HG03558 (cell line): ENCODE results near the gene PSTPIP1.

ENCODE experiments used
- ATAC-seq: cut with Tn5 transposase; IDR thresholded peaks from one replicate; pipeline ENCODE4 v1.9.1; 2021; ENCODE audit warnings: moderate number of reproducible peaks; ENCODE audit not compliant: unreplicated experiment; ENCODE audit errors: extremely low read depth

PSTPIP1 gene

DNA sequence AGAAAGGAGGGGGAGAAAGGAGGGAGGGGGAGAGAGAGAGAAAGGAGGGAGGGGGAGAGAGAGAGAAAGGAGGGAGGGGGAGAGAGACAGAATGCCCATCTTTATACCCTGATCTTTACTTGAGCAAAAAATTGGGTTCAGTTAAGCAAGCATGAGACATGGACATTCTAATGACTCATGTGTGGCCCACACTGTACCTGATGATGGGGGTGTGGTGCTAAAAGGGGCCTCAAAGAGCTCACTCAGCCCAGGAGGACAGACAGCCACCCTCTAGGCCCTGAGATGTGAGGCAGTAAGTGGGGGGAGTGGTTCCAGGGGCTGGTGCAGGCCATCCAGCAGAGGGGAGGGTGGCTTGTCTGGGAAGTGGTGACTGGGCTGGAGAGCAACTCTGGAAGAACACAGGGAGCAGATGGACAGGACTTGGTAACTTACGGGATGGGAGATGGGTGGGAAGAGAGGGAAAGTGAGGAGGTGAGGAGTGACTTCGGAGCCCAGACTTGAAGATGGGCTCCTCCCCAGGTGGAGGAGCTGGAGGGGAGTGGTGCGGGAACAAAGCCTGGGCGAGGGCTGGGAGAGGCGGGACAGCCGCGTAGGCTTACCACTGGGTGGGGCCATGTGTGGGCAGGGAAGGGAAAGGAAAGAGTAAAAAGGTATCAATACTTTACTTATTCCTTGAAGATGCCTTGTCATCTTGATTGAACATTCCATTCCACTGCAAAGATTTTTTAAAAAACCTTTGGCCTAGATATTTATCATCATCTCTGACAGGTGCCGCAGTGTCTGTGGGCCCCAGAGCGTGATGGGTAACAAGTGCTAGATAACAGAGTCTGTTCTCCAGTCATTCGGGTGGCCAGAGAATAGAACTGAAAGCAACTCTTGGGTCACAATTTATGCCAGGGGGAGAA lies 43.6 kb downstream of the PSTPIP1 start:
- ATAC-seq: no peak

DNA sequence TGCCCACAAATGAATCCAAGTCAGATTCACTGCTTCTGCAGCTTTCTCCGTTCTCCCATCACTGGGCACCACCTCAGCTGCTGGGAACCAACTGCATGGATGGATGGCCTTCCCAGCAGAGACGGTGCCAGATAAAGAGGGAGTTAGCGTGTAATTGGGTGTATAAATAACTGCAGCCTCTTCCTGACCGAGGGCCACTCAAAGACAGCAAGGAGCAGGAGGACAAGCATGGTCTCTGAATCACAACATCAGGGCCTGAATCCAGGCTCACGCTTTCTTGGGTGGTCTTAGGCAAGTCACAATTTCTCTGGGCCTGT lies 44.2 kb downstream of the PSTPIP1 start:
- ATAC-seq: no peak

DNA sequence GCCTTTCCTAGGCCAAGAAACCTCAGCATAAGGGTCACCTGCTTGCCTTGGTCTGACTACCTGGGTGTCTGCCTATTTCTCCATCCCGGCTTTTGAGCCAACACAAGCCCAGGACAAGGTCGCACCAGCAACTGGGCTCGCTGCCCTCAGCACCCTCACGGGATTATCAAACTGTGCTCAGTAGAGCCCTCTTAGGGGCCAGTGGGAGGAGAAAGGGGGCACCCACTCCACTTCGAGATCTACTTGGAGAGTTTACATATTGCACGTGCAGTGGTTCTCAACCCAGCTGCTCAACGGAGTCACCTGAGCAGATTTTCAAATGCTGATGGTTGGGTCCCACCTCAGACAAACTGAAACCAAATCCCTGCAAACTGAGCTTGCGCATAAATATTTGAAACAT lies 44.9 kb downstream of the PSTPIP1 start:
- ATAC-seq: no peak

DNA sequence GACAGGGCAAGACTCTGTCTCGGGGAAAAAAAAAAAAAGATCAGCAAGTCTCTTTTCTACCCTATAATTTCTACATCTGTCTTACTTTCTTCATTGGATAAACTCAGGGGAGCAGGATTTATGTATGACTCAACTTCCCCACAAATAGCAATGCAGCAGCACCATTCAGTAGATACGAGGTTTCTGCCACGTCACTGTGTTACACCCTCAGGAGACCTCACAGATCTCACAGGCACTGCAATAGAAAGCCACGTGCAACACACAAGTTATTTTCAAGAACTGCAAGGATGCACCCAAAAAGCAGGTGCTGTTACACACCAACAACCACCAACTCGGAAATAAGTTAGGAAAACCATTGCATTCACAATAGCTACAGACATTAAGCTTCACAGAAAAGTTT lies 45.7 kb downstream of the PSTPIP1 start:
- no peak for ATAC-seq

DNA sequence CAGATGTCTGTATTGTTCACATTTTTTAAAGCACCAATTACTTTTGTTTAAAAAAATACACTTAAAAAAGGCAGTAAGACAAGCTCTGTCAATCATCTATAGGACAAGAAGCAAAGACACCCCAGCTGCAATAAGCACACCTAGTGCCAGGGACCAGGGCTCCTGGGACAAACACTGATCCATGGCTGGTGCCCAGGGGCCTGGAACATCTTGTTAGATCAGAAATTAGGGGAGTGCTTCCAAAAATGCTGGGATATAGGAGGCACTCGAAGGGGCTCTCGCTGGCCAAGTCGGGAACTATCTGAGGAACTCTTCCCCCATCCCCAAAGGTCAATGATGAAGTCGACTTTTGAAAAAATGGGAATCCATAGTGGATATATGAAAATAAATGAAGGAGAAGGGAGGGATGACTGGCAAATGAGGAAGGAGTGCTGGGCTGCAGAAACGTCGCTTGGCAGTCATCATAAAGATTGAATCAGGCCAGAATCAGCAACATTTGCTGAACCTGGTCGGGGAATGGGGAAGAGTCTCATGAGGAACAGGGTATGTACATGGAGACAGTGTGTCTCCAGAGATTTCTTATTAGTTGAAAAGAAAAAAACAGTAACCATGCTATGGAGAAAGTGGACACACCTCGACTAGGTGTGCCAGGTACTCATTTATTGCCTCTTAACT lies 47.5 kb downstream of the PSTPIP1 start:
- ATAC-seq: no peak

DNA sequence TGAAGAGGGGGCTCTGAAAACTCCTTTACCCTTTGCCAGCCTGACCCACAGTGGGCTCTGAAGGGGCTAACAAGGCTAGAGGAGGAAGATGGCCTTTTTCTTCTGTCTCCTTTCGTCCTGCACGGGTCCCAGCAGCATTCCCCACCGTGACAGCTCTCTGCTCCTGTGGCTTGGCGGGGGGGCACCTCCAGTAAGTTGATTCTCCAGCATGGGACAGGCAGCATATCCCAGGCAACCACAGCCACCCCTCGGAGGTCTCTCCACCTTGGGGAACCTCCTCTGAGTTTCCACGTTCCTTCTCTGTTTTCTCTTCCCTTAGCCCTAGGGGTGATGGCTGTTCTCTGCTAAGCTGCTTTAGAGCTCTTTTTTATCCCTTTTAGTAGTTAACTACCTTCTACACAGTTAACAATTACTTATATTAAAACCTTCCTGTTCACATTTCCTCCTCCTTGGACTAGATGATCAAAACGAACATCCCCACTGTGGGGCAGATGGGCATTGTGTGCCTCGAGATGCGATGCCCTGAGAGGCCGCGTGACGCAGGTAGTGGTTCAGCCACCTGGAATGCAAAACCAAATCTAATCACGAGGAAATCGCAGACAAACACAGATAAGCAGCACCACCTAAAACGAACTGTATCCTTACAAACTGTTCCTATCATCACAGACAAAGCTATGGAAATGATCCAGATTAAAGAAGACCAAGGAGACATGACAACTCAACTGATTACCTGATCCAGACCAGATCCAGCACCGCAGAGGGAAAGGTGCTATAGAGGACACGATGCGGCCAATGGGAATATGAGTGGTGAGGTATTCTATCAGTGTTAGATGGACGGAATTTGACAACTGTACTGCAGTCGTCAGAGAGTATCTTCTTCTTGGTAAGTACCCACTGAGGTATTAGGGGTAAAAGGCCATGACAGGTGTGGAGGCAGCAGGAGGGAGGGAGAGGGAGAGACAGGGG lies 48.3 kb downstream of the PSTPIP1 start:
- no peak for ATAC-seq

DNA sequence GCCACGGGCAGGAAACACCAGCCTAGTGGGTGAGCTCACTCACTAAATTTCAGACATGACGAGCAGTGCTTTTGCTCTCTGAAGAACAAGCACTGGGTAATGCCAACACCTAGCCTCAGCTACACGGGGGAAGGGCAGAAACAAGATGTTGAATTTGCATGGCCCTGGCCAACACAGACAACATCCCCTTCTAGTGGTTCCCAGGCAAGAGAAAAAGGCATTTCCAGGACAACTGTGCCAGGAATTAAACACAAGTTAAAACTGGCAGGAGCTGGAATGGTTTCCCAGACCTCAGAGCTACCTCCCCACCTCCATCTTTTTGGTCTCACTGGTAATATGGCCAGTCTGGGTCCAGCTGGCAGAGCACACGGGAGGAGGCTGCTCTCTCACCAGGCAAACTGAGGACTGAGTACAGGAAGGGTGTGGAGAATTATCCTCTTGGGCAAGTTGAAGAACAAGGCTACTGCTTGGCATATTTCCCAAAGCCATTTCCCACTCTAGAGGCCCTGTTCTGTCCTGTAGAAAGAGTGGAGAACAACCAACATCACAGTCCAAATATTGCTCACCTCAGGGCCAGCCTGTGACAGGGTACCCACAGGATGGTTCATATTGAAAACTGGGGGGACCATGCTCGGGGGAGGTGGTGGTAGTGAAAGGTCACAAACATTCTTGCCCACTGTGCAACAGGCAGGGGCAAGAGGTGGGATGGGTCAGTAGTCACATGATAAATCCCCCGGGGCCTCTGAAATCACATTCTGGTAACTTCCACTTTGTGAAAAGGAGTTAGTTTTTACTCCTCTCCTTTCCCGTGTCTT lies 49.5 kb downstream of the PSTPIP1 start:
- ATAC-seq: no peak

DNA sequence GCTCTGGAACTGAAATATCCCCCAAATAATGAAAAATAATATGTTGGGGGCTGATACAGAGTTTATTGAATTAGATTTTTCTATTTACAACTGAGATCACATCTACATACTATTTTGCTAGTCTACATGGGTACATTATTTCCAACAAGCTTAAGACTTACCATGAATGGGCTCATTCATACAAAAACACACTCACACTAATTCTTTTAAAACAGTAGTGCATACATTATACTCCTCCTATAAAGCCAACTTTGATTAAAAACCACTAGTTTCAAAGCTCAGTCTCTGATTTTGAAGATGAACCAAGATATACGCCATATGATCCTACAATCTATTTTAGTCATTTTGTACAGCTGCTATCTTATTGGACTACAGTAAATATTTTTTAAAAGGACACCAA lies 51.1 kb downstream of the PSTPIP1 start:
- ATAC-seq: no peak

DNA sequence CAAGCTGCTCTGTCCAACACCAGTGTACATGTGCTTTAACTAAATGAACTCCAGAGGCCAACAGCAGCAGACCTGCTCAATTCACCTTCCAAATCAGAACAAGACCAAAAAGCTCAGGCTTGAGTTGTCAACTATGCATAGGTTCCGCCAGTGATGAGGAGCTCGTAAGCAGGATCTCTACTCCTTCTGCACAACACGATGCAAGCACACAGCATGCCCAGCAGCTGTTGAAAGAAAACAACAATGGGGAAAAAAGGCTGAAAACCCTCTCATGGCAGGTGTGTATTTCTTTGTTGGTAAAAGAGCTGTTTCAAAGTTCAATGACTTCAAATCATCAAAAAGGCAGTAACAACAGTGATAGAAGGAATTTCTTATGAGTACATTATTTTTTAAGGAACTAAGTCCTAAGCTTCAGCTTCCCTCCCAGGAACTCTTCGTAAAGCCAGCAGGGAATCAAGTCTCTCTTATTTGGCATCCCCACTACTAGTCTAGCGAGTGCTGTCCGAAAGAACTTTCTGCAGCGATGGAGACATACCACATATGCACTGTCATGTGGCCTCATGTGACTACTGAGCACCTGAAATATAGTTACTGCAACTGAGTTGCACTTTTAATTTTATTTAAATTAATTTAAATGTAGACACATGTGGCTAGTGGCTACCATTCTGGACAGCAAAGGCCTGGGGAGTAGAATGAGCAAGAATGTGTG lies 51.9 kb downstream of the PSTPIP1 start:
- ATAC-seq: no peak

DNA sequence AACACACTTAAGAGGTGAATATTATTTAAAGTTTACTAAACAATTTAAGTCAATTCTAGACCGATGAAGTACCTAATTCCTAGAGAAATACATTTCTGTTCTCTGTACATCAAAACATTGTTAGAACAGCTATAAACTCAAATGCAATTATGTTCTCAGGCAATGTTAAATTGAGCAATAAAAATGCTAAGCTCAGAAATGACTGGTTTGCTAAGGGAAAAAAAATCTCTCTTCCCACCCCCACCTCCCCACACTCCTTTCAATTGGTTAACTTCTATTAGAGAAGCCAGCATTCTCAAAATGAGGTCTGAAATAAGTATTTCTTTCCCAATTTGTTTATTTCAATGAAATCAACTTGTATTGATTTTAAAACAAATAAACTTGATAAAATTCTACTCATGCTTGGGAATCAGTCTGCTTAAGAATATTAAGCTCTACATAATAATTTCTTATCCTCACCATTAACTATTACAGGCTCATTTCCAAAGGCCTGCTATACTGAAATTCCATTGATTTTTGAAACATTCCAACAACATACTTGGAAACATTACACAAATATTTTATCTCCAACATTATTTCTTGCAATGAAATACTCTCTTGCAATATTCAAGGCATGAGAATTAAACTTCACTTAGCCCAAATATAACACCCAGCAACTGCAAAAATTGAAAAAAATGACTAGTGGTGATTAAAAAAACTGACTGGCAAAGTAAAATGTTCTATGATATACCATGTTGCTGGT lies 53.4 kb downstream of the PSTPIP1 start:
- no peak for ATAC-seq

DNA sequence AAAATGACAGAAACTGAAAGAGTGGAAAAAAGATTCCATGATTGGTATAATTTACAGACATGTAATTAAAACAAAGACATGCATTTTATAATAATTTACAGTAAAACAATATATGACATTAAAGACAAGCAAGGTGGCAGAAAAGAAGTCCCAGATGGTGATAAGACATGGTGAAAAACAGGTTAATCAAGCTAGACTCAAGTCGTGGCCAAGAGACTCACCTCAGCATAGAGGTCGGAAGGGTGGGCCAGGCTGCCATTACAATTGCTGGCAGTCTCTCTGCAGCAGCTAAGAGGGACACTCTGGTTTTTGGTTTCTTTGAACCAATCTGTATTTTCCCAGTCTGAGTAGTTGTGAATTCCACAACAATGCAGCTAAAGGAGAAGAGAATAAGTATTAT lies 57.6 kb downstream of the PSTPIP1 start:
- no peak for ATAC-seq

DNA sequence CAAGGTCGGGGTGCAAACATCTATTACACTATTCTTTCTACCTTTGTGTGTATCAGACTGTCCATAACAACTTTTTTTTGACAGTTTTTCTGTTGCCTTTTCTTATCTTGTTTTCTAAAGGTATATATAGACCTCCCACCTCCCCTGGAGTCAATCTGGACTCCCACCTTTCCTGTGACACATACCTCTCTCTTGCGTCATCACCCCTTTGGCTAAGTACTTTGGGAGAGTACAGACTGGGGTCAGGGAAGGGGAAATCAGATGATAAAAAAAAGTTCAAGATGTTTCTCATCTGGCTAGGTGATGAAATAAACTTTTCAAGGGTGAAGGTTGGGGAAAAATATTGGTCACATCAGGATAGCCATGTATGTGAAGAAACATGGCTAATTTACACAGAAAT lies 58.8 kb downstream of the PSTPIP1 start:
- no peak for ATAC-seq

DNA sequence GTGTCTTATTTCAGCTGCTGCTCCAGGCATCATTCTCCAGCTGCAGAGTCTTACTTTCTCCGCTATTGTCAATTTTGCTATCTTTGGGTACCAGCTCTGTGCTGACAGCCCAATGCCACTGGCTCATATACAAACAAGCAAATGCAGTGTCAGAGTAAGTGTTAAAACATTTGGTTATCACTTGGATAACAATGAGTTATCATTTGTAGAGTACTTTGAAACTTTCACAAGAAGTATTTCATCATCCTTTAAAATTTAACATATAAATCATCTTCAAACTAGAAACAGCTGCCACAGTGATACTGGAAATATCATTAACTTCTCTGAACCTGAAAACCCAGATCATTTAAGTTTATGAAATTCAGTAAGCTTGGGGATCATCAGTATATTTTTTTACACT lies 62.1 kb downstream of the PSTPIP1 start:
- no peak for ATAC-seq

DNA sequence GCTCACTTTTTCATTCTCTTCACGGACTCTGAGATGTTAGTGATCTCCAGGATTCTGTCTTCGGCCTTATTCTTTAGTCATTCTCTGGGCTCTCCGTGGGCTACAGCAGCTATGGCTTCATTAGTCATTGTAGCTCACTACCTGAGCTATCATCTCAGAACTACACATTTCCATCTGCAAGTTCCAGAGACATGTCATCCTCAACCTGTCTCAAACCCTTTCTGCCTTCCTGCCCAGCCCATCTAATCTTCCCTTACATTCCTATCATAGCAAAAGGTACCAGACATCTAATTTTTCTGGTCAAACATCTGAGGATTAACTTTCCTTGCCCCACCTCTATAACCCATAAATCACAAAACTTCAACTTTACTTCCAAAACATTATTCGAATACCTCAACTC lies 62.8 kb downstream of the PSTPIP1 start:
- no peak for ATAC-seq

DNA sequence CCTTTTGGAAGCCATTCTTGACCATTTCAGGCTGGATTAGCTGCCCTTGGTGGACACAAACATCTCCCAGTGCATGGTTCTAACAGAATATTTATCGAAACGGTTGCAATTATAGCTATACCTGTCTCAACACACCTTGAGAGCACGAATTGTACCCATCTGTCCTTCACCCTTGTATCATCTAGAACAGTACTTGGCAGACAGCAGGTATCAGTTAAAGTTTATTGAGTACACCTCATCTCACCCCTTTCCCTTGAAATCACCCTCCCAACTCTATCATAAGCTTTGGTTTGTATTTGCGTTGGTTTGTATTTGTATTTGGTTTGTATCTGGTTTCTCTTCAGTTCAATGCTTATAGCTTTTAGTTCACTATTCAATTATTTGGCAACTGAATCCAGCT lies 63.5 kb downstream of the PSTPIP1 start:
- no peak for ATAC-seq

DNA sequence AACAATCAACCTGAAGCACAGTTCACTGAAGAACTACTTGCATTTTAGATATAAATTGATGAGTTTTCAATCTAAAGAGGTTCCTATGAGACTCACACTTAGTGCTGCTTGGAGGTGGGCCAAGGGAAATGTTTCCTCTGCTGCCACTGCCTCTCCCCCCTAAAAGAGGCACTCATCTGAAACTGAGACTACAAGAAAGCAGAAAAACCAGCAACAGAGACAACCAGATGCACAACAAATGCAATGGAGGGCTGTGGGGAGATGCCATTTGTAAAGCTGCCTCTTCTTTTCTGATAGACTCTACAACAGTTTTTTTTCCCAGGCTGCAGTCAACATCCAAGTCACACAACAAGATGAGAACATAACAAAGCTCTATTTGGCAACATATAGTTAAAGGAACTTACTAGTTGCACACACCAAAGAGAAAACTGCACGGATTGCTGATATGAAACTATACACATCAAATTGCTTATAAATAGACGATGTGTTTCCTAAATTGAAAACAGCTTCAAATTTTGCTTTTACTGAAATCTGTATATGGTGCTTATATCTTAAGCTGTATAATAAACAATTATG lies 64.9 kb downstream of the PSTPIP1 start:
- no peak for ATAC-seq

DNA sequence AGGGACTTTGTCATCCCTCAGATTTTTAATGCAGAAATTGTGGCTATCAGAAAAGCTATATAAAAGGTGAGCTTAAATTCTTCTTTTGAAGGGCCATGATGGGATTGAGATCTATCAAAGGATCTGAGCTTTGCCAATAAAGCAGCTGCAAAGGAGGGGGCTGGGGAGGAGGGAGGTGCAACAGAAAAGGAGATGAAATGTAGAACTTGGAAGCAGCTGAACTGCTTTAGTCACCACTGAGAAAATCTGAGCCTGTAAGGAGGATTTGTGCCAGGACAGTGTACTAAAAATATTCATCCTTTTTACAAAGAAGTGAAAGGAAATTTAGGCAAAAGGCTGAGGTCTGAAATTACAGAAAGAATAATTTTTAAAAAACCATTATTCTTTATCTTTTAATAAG lies 65.6 kb downstream of the PSTPIP1 start:
- no peak for ATAC-seq

DNA sequence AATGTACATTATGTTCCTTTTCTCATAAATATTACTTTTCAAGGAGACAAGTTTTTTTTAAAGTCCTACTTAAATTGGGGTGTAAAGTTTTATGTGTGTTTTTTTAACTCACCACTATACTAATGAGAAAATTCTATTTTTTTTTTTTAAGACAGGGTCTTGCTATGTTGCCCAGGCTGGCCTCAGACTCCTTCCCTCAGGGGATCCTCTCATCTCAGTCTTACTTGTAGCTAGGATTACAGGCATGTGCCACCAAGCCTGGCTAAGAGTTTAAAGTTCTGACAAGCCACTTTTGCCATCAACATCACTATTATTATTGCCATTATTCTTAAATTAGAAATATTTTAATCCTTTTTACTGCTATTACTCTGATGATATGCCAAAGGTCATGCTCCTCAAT lies 68.3 kb downstream of the PSTPIP1 start:
- ATAC-seq: no peak
